ENCODE results near the gene CCNB1IP1. TPM values are rescaled to one million over a fixed set of nuclear protein-coding genes. Genes with fewer than 3 reads are reported as not detected.

The CCNB1IP1 gene
- total and polyA plus RNA-seq, 2 of the 8 experiments (the other 6 are each of a cell fraction or from before 2014, with no cell fraction given) = 173 to 277 TPM

DNA sequence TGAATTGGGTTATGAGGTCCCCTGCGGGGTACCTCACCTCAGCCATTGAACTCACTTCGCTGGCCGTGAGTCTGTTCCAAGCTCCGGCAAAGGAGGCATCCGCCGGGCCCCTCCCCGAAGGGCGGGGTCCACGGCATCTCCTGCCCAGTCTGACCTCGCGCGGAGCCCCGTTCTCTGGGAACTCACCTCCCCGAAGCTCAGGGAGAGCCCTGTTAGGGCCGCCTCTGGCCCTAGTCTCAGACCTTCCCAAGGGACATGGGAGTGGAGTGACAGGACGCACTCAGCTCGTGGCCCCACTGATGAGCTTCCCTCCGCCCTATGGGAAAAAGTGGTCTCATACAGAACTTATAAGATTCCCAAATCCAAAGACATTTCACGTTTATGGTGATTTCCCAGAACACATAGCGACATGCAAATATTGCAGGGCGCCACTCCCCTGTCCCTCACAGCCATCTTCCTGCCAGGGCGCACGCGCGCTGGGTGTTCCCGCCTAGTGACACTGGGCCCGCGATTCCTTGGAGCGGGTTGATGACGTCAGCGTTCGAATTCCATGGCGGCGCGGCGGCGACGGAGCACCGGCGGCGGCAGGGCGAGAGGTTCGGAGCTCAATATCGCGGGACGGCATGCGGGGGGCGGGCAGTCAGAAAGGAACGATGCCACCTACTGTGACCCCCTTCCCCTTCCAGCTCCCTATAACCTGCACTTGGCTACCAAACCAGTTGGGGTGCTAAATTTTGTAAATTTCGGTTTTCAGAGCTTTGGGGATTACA lies 10.2 kb upstream of the CCNB1IP1 start, which contains the start of gene PARP2 (continued):
- TF ChIP-seq CHD1 (IDR thresholded peaks at IDR 0.05; ENCODE audit: low read depth, low read length) (no peak), FOSL1 (IDR thresholded peaks at IDR 0.05; ENCODE audit: insufficient read depth, low read depth, low read length) (no peak), BRCA1 (IDR thresholded peaks at IDR 0.05; ENCODE audit: low read depth, low read length) (peak; percentile 82), TAF7 (optimal IDR thresholded peaks at IDR 0.05; ENCODE audit: borderline replicate concordance, low read depth, low read length) (peak; percentile 100), HDAC6 (IDR thresholded peaks at IDR 0.05; ENCODE audit: low read depth, low read length) (no peak), CTBP2 (IDR thresholded peaks at IDR 0.05; ENCODE audit: borderline replicate concordance, insufficient read depth, insufficient read length, low read length) (peak; percentile 42)
